Loucy (cell line): Measurements from ENCODE around the gene TXNDC12.
"Not testable (repeated sequence)": the region's sequence is repeated elsewhere in the genome, so short reads cannot be mapped to it uniquely, and the experiment has no call there.

Experiments used
- H2AFZ ChIP-seq: fragments of 200-600 bp; sonication (generic); 2 replicates; pipeline ENCODE4 v1.6.0; 2016; ENCODE audit warnings: antibody characterized with exemption, mild to moderate bottlenecking, low read length, moderate library complexity
- H3F3A ChIP-seq: fragments of 200-600 bp; 2 replicates; pipeline ENCODE4 v1.6.0; 2016; ENCODE audit warnings: antibody characterized with exemption, low read depth, mild to moderate bottlenecking
- H3K27me3 ChIP-seq: fragments of 200-600 bp; sonication (generic); 2 replicates; pipeline ENCODE4 v1.6.1; 2014; ENCODE audit warnings: low read length, mild to moderate bottlenecking; ENCODE audit not compliant: insufficient read depth, poor library complexity, severe bottlenecking
- H3K36me3 ChIP-seq: fragments of 200-600 bp; sonication (generic); 2 replicates; pipeline ENCODE4 v1.6.1; 2016; ENCODE audit warnings: low read length; ENCODE audit not compliant: insufficient read depth
- H3K4me1 ChIP-seq: fragments of 200-600 bp; sonication (generic); 2 replicates; pipeline ENCODE4 v1.5.1; 2014; ENCODE audit warnings: low read length, mild to moderate bottlenecking; ENCODE audit not compliant: insufficient read depth, poor library complexity, severe bottlenecking
- H3K4me2 ChIP-seq: fragments of 200-600 bp; sonication (generic); 2 replicates; pipeline ENCODE4 v1.6.0; 2014; ENCODE audit warnings: antibody characterized with exemption, low read length, low read depth, mild to moderate bottlenecking; ENCODE audit not compliant: poor library complexity, severe bottlenecking
- H3K4me3 ChIP-seq: fragments of 200-600 bp; sonication (generic); 2 replicates; pipeline ENCODE4 v1.5.1; 2014; ENCODE audit warnings: low read length, mild to moderate bottlenecking, mixed read lengths; ENCODE audit not compliant: poor library complexity, severe bottlenecking
- H3K79me2 ChIP-seq: fragments of 200-600 bp; sonication (generic); 2 replicates; pipeline ENCODE4 v1.6.1; 2014; ENCODE audit warnings: low read length; ENCODE audit not compliant: insufficient read depth
- H3K9ac ChIP-seq: fragments of 200-600 bp; sonication (generic); 2 replicates; pipeline ENCODE4 v1.6.0; 2014; ENCODE audit warnings: mild to moderate bottlenecking, low read depth, low read length, moderate library complexity; ENCODE audit not compliant: poor library complexity, severe bottlenecking
- H3K9me2 ChIP-seq: fragments of 200-600 bp; sonication (generic); replicated peaks from 2 replicates; pipeline ENCODE4 v1.6.1; 2016; ENCODE audit warnings: low read depth, low read length, mixed read lengths
- H3K9me3 ChIP-seq: fragments of 200-600 bp; sonication (generic); 2 replicates; pipeline ENCODE4 v1.6.1; 2014; ENCODE audit warnings: mild to moderate bottlenecking, antibody characterized with exemption, low read length, low read depth; ENCODE audit not compliant: insufficient read depth
- H4K20me1 ChIP-seq: fragments of 200-600 bp; sonication (generic); 2 replicates; pipeline ENCODE4 v1.6.0; 2014; ENCODE audit warnings: antibody characterized with exemption, low read length, mild to moderate bottlenecking; ENCODE audit not compliant: insufficient read depth, poor library complexity, severe bottlenecking
- EZH2phosphoT487 ChIP-seq: fragments of 200-600 bp; IDR thresholded peaks from 2 replicates; pipeline ENCODE4 v1.6.1; 2018; ENCODE audit warnings: antibody characterized with exemption, mild to moderate bottlenecking, moderate library complexity, borderline replicate concordance
- TF ChIP-seq, protein P1 (sequence below): fragments of 200-600 bp; sonication (generic); conservative IDR thresholded peaks from 2 replicates; pipeline ENCODE4 v1.5.1; 2014; ENCODE audit warnings: mild to moderate bottlenecking, antibody characterized with exemption, low read length

The TXNDC12 gene

GRCh38 chr1:52096216-52096615, 41.2 kb upstream of the TXNDC12 start:
- Histone ChIP-seq H3F3A (no peaks in the 10 kb centered on the region), H3K4me3 (no peak overlapping the region), H3K4me2 (no peak overlapping the region), H3K9me2 (no peaks in the 10 kb centered on the region), H3K4me1 (no peaks in the 10 kb centered on the region), H3K9me3 (no peaks in the 10 kb centered on the region), H3K9ac (no peak overlapping the region), H3K27me3 (no peaks in the 10 kb centered on the region), H3K79me2 (no peaks in the 10 kb centered on the region), H3K36me3 (peaks cover 1% of the 10 kb centered on the region; the same call in 1 of the 2 replicates), H4K20me1 (no peaks in the 10 kb centered on the region), H2AFZ (no peak overlapping the region)
- TF ChIP-seq, protein P1, sequence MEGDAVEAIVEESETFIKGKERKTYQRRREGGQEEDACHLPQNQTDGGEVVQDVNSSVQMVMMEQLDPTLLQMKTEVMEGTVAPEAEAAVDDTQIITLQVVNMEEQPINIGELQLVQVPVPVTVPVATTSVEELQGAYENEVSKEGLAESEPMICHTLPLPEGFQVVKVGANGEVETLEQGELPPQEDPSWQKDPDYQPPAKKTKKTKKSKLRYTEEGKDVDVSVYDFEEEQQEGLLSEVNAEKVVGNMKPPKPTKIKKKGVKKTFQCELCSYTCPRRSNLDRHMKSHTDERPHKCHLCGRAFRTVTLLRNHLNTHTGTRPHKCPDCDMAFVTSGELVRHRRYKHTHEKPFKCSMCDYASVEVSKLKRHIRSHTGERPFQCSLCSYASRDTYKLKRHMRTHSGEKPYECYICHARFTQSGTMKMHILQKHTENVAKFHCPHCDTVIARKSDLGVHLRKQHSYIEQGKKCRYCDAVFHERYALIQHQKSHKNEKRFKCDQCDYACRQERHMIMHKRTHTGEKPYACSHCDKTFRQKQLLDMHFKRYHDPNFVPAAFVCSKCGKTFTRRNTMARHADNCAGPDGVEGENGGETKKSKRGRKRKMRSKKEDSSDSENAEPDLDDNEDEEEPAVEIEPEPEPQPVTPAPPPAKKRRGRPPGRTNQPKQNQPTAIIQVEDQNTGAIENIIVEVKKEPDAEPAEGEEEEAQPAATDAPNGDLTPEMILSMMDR, result no peak

DNA sequence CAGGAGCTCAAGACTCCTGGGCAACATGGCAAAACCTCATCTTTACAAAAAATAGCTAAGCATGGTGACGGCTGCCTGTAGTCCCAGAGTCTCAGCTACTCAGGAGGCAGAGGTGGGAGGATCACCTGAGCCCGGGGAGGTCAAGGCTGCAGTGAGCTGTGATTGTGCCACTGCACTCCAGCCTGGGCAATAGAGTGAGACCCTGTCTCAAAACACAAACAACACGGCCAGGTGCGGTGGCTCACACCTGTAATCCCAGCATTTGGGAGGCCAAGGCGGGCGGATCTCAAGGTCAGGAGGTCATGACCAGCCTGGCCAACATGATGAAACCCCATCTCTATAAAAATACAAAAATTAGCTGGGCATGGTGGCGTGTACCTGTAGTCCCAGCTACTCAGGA, 39.3 kb upstream of the TXNDC12 start:
- H3K9me3 ChIP-seq, H3F3A ChIP-seq, H3K9ac ChIP-seq, H3K4me2 ChIP-seq, H3K79me2 ChIP-seq, H3K4me1 ChIP-seq, H3K27me3 ChIP-seq, H4K20me1 ChIP-seq, H3K4me3 ChIP-seq, H2AFZ ChIP-seq, H3K9me2 ChIP-seq: not testable (repeated sequence)
- peaks cover 18% of the 10 kb centered on the region; the same call in 1 of the 2 replicates for H3K36me3 ChIP-seq

- not testable (repeated sequence) for H3K4me1 ChIP-seq, H3K9me2 ChIP-seq, H3K4me2 ChIP-seq, H3K4me3 ChIP-seq, H3K9ac ChIP-seq, H3K27me3 ChIP-seq, H2AFZ ChIP-seq, H3F3A ChIP-seq, H3K9me3 ChIP-seq, H3K79me2 ChIP-seq
- Histone ChIP-seq H4K20me1 (peaks cover 17% of the 10 kb centered on the region), H3K36me3 (peaks cover 65% of the 10 kb centered on the region)
Observed at GRCh38 chr1:52087892-52088291, 32.9 kb upstream of the TXNDC12 start.

DNA sequence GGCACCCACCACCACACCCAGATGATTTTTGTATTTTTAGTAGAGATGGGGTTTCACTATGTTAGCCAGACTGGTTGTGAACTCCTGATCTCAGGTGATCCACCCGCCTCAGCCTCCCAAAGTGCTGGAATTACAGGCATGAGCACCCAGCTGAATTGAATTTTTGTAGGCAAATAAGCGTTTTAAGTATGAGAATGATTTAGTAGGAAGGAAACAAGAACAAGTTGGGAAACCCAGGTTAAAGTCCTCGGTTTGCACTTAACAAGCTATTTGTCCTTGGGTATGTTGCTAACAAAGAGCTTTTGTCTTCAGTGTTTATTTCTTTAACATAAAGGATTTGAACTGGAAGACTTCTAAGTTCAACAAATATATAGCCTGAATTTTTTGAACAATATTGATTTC, 25.0 kb upstream of the TXNDC12 start:
- Histone ChIP-seq H3K36me3 (peaks cover 49% of the 10 kb centered on the region), H3K79me2 (peaks cover 57% of the 10 kb centered on the region), H3K9ac (no peak overlapping the region), H3K4me3 (no peak overlapping the region), H3F3A (no peaks in the 10 kb centered on the region), H3K4me2 (no peak overlapping the region), H4K20me1 (peaks cover 24% of the 10 kb centered on the region), H3K9me2 (no peaks in the 10 kb centered on the region), H3K27me3 (no peaks in the 10 kb centered on the region), H2AFZ (no peak overlapping the region), H3K9me3 (no peaks in the 10 kb centered on the region), H3K4me1 (no peaks in the 10 kb centered on the region)
- TF ChIP-seq, protein P1, result no peak
- no peak for TF ChIP-seq EZH2phosphoT487

DNA sequence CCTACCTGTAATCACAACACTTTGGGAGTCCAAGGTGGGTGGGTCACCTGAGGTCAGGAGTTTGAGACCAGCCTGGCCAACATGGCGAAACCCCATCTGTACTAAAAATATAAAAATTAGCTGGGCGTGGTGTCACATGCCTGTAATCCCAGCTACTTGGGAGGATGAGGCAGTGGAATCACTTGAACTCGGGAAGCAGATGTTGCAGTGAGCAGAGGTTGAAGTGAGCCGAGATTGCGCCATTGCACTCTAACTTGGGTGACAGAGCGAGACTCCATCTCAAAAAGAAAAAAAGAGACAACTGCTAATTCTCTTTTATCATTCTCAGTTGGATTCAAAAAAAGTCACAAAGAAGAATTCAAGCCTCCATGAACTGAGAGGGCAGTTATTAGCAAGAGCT, 22.3 kb upstream of the TXNDC12 start:
- not testable (repeated sequence) for H3K9me2 ChIP-seq, H3F3A ChIP-seq, H3K27me3 ChIP-seq, H2AFZ ChIP-seq, H3K9ac ChIP-seq, H3K9me3 ChIP-seq, H3K4me1 ChIP-seq, H3K4me3 ChIP-seq, H3K4me2 ChIP-seq
- Histone ChIP-seq H3K36me3 (peaks cover 47% of the 10 kb centered on the region), H4K20me1 (peaks cover 16% of the 10 kb centered on the region), H3K79me2 (peaks cover 64% of the 10 kb centered on the region)
